ENCODE measurements around the gene MYCN.
"Not testable (repeated sequence)": the region's sequence is repeated elsewhere in the genome, so short reads cannot be mapped to it uniquely, and the experiment has no call there.

The MYCN gene

GRCh38 chr2:15906778-15907177, 33.6 kb upstream of the MYCN start:
- no peak for DNase-seq

GRCh38 chr2:15907461-15908324, 32.7 kb upstream of the MYCN start:
- DNase-seq = no peak

- DNase-seq = no peak
Observed at GRCh38 chr2:15908371-15908770, 32.0 kb upstream of the MYCN start.

GRCh38 chr2:15909157-15909556, 31.2 kb upstream of the MYCN start:
- DNase-seq = no peak

- no peak for DNase-seq
Observed at GRCh38 chr2:15909736-15910135, 30.6 kb upstream of the MYCN start.

GRCh38 chr2:15911270-15911669, 29.1 kb upstream of the MYCN start:
- DNase-seq = not testable (repeated sequence)

- no peak for DNase-seq
Observed at GRCh38 chr2:15911686-15912085, 28.7 kb upstream of the MYCN start.

GRCh38 chr2:15912203-15912602, 28.1 kb upstream of the MYCN start:
- DNase-seq = no peak

- no peak for DNase-seq
Observed at GRCh38 chr2:15913146-15913545, 27.2 kb upstream of the MYCN start.

GRCh38 chr2:15914596-15915385, 25.6 kb upstream of the MYCN start:
- DNase-seq = no peak

GRCh38 chr2:15915546-15915945, 24.8 kb upstream of the MYCN start:
- not testable (repeated sequence) for DNase-seq

GRCh38 chr2:15916336-15916735, 24.0 kb upstream of the MYCN start:
- DNase-seq = no peak

- DNase-seq = no peak
Observed at GRCh38 chr2:15918761-15919356, 21.5 kb upstream of the MYCN start.

- no peak for DNase-seq
Observed at GRCh38 chr2:15919716-15920434, 20.5 kb upstream of the MYCN start.

- no peak for DNase-seq
Observed at GRCh38 chr2:15920696-15921095, 19.7 kb upstream of the MYCN start.

- no peak for DNase-seq
Observed at GRCh38 chr2:15923597-15923996, 16.8 kb upstream of the MYCN start.

- DNase-seq = no peak
Observed at GRCh38 chr2:15925819-15926218, 14.5 kb upstream of the MYCN start.

GRCh38 chr2:15926252-15926651, 14.1 kb upstream of the MYCN start:
- no peak for DNase-seq

GRCh38 chr2:15927551-15928218, 12.7 kb upstream of the MYCN start:
- DNase-seq = no peak

GRCh38 chr2:15929008-15929407, 11.3 kb upstream of the MYCN start:
- DNase-seq = not testable (repeated sequence)

GRCh38 chr2:15929861-15930260, 10.5 kb upstream of the MYCN start:
- DNase-seq = no peak
